Activated T-cell treated with anti-CD3 and anti-CD28 coated beads for 4 hours (primary cell): ENCODE measurements around the gene ADGRG2.

Source experiments
- DNase-seq: peaks from one replicate; pipeline ENCODE4 v3.0.0-alpha.2; 2020

ADGRG2 gene, protein sequence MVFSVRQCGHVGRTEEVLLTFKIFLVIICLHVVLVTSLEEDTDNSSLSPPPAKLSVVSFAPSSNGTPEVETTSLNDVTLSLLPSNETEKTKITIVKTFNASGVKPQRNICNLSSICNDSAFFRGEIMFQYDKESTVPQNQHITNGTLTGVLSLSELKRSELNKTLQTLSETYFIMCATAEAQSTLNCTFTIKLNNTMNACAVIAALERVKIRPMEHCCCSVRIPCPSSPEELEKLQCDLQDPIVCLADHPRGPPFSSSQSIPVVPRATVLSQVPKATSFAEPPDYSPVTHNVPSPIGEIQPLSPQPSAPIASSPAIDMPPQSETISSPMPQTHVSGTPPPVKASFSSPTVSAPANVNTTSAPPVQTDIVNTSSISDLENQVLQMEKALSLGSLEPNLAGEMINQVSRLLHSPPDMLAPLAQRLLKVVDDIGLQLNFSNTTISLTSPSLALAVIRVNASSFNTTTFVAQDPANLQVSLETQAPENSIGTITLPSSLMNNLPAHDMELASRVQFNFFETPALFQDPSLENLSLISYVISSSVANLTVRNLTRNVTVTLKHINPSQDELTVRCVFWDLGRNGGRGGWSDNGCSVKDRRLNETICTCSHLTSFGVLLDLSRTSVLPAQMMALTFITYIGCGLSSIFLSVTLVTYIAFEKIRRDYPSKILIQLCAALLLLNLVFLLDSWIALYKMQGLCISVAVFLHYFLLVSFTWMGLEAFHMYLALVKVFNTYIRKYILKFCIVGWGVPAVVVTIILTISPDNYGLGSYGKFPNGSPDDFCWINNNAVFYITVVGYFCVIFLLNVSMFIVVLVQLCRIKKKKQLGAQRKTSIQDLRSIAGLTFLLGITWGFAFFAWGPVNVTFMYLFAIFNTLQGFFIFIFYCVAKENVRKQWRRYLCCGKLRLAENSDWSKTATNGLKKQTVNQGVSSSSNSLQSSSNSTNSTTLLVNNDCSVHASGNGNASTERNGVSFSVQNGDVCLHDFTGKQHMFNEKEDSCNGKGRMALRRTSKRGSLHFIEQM

DNA sequence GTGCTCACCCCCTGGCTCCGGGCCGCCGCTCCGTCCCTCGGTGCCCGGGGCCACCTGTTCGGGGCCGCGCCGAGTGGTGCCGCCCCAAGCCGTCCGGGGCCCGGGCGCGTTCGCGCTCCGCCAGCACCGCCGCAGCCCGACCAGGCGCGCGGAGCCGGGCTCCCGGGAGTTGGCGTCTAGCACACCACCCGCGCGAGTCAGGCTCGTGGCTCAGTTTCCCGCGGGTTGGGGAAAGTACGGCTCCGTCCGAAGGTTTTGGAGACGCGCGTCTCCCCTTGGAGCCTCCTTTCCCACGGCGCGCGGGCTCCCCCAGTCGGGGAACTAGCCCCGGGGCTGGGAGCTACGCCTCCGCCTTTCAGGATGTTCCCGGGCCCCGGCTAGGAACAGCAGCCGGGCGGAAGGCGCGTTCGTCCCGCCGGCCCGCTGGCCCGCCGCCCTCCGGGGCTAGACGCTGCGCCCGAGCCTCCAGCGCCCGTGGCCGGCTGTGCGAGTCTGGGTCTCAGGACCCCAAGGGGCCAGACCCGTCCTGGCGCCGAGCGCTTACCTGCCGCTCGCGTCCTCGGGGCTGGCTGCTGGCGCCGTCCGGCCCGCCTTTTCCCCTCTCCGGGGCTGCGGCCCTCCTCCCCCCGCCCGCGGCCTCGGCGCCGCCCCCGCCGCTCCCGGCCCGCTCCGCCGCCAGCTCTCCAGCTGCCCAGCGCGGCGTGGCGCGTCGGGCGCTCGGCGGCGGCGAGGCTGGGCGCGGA, at the start of gene ADGRG2:
Gene ADGRG2, minus strand, starts transcription at position 571 of the 743 bp plus-strand sequence. CDS start 53,634 bp downstream, outside the sequence.
- no peak for DNase-seq

DNA sequence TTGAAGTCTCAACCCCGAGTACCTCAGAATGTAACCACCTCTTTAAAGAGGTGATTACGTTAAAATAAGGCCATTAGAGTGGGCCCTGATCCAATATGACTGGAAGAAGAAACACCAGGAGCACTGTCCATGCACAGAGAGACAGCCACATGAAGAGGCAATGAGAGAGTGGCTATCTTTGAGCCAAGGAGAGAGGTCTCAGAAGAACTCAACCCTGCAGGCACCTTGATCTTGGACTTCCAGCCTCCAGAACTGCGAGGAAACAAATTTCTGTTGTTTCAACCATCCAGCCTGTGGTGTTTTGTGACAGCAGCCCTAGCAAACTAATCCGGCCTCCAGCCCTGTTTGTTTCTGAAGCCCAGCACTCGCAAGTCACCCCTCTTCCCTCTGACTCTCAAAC, 46.3 kb upstream of the ADGRG2 start:
- DNase-seq, result no peak

DNA sequence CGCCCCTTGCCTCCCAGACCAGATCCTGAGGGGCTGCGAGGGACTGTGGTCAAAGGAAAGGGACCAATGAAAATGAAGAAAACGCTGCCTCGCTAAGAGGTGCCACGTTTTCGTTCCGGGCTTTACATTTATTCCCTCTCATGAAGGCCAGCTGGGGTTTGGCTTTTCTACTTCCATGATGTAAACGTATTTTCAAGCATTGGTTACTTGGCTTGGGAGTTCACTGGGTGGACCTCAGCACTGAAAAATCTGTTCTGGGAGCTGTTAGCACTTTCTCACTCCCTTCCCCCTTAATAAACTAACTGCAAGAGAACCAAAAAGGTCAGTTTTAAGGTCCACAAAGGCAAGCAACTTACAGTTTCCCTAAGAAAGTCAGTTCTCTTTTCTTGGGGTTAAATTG, 40.6 kb upstream of the ADGRG2 start:
- no peak for DNase-seq

DNA sequence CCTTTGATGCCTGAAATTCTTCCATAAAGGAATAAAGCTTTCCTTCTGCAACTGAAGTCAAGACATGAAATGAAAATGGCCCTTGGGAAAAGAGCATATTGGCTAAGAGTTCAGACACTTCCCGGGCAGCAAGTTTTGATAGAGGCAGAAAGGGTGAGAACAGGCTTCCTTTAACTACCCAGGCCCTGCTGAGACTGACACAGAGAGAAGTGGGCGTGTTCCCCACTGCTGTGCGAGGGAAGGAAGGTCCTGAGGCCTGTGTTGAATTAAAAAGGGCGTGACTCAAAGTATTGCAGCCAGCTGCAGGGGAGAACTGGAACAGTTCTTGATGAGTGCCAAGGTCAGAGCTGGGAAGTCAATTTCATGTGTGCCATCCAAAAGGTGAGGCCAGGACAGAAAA, 33.9 kb upstream of the ADGRG2 start:
- no peak for DNase-seq

DNA sequence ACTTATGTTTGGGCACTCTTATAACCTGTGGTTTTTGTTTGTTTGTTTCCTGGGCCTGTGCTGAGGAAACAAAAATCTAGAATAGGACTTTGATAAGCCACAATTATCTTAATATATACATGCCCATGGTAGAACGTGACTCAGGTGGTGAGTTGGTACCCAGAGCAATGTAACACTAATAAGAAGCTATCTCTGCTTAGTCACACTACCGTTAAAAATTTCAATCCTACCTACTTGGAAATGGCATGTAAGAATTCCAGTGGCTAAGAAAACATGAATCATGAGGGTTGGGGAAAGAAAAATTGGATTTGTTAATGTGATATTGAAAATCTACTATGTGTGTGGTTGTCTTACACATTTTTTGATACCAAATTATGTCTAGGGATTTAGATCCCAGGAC, 30.5 kb upstream of the ADGRG2 start:
- no peak for DNase-seq

DNA sequence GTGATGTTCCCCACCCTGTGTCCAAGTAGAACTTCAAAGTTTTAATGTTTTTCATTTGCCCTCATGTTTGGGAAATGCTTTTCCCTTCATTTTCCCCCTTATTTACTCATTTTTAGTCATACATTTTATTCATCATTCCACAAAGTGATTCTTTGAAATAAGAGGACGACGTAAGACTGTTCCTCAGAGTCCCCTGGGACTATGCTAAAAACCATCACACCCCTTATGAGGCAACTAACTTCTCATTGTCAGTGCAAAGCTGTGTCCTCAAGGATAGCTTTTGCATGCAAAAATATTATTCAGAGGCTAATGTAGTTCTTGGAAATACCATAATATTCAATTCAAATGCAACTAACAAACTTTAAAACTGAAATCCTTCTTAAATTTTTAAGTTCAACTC, 14.8 kb upstream of the ADGRG2 start:
- no peak for DNase-seq

DNA sequence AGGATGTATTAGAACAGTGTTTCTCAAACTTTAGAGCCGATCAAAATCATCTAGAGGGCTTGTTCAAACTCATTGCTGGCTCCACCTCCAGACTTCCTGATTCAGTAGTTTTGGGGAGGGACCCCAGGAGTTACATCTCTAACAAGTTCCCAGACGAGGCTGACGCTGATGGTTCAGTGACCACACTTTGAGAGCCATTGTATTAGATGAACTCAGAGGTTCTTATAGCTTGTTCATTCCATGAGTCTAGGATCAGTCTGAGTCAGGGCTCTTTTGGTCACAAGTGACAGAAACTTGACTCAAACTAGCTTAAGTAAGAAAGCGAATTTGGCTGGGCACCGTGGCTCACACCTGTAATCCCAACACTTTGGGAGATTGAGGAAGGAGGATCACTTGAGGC, 11.5 kb upstream of the ADGRG2 start:
- DNase-seq, result no peak

DNA sequence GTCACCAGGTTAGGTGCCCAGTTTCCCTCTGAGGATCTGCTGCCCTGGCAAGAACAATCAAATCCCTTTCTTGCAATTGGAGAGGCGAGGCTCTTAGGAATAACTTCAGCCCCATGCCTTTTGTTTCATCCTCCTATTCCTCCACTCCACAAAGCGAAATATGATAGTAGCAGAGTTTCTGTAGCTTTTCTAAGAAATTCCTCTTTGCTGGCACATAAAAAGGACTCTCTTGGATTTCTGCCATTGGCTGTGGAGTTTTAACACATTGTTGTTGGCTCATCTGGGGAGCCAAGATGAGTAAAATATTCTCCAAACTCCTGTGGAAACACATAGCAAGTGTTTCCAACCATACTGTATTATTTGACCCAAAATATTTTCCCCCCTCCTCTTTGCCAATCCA, 11.0 kb upstream of the ADGRG2 start:
- DNase-seq, result no peak

DNA sequence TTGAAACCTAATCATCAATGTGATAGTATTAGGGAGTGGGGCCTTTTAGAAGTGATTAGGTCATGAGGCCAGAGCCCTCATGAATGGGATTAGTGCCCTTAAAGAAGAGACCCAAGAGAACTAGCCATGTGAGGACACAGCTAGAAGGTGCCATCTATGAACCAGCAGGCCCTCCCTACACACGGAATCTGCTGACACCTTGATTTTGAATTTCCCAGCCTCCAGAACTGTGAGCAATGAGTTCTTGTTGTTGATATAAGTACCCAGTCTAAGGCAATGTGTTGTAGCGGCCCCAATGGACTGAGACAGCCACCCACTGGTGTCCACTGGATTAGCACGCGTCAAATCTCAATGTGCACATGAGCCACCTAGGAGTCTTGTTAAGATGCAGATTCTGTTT, 8.4 kb upstream of the ADGRG2 start:
- DNase-seq, result no peak

DNA sequence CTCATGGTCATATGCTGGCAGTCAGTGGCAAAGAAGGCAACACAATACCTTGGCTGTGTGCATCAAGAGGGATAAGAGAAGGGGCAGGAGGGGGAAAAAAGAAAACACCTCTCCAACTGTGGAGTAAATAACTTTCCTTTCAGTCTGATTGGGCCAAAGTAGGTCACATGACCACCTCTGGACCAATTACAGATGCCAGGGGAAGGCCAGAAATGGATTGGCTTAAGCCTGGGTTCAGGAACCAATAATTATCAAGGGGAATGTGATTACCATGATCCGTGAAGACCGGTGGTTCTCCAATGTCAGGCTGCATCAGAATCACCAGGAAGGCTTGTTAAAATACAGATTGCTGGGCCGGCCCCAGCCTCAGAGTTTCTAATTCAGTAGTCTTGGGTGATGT, 7.4 kb upstream of the ADGRG2 start:
- no peak for DNase-seq

DNA sequence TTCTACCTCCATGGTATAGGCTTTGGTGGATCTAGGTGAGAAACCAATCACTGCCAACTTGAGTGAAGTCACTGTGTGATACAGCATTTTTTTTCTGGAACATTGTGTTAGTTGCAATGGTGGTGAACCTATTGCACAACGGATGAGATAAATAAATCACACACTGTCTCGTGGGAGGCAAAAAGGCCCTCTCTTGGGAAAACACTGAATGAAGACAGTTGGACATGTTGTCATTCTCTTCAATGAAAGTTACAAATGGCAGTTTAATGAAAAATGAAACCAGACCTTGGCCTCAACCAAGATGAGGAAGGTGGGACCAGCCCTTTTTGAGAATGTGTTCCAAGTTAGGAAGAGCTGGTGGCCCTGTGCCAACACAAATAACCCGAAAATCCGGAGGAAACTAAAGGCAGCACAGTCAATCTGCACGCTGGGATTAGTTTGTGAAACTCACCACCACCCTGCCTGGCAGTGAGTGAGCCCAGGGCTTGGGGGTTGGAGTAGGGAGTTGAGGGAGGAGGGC, 5.4 kb upstream of the ADGRG2 start:
- no peak for DNase-seq

DNA sequence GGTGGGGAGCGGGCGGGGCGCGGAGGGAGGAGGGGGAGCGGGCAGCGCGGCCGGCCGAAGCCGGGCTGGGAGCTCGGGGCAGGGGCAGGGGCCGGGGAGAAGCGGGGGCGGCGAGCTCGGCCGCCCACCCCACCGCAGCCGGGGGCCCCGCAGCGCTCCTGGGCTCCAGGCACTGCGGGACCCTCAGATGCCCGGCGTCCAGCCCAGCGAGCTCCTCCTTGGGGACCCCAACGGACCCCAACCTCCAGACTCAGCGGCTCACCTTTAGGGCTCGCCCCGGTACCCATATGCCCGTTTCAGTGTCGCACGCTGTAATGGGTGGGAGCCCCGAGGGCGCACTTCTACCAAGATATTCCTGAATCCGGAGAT, 357 bp upstream of the ADGRG2 start:
- no peak for DNase-seq

DNA sequence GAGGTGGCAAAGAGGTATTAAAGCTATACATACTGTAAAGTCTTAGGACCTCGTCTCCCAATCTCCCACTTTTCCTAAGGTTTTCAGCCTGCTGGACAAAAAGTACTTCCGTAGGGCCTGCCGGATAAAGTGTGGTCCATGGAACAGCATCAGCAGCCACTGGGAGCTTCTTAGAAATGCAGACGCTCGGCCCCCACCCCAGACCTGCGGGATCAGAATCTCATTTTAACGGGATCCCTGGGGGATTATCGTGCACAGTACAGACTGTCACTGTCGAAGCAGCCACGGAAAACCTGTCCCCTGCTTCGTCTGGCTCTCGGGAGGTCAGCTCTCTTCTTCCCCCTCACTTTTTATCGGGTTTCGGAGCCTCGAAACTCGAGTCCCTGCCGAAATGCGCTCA, 802 bp downstream of the ADGRG2 start:
- DNase-seq, result no peak

DNA sequence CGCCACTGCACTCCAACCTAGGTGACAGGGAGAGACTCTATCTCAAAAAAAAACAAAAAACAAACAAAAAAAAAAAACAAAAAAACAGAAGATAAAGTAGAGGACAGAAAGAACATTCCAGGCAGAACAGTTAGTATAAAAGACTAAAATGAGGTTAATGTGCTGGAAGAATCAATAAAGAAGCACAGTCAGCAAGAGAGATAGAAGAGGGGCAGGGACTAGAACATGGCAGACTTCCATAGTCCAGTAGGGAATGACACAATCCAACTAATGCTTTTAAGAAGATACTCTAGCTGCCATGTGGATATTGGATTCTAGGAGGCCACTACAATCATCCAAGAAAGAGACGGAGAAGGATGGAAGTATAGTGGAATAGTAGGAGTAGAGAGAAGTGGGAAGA, 11.6 kb downstream of the ADGRG2 start:
- DNase-seq, result no peak

DNA sequence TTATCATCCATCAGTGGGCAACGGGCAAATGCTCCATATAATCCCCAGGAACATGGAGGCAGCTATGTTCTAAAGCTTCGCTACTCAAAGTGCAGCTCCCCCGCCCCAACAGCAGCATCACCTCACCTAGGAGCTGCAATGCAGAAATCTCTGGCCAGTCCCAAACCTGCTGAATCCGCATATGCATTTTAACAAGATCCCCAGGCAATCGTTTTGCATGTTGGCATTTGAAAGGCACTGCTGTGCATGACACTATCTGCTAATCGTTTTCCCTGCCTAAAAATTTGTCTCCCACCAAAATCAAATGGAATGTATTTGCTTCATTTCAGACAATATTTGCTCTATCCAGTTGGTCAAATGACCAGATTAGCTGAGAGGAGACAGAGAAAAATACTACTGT, 15.2 kb downstream of the ADGRG2 start:
- DNase-seq, result no peak

DNA sequence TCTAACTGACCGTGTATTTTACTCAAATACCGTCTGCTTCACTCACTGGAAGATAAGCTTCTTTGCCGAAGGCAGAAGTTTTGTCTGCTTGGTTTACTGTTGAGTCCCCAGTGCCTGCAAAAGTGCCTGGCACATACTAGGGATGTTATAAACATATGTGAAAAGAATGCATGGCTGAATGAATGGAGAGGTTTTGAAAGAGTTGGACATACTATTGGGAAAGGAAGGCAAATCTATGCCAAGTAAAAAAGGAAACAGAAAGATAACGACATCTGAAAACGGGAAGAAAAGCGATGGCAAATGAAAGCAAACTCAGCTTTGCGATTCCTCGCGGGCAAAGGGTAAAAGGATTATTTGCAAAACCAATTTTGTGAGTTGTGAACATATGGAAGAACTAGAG, 21.7 kb downstream of the ADGRG2 start:
- no peak for DNase-seq

DNA sequence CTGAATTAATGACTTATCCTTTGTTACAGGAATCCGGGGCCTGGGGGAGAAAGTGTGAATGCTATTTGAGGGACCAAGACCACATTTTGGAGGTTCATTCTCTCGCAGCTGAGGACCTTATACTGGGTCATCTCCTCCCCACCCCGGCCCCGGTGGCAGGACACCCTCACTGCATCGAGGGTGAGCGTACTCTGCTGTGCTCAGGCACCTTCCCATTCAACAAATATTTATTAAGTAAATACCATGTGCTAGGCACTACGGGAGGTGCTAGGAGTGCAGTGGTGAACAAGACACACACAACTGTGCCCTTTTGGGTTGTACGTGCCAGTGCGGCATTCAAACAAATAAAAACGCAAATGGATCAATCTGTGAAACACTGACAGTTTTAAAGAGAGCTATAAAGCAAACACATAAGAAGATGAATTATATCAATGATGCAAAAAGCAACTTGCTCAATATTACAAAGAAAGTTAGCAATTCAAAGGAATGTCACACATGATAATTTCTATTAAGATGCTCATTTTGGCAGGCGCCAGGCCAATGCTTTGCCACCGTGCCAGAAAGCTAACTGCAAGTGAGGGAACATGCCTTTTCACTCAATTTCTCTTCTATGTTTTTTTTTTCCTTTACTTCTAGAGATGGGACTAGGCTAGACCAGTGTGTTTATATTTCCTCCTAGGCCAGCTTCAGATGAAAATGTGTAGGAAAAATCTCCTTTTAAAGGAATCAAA, 24.6 kb downstream of the ADGRG2 start:
- DNase-seq, result no peak

DNA sequence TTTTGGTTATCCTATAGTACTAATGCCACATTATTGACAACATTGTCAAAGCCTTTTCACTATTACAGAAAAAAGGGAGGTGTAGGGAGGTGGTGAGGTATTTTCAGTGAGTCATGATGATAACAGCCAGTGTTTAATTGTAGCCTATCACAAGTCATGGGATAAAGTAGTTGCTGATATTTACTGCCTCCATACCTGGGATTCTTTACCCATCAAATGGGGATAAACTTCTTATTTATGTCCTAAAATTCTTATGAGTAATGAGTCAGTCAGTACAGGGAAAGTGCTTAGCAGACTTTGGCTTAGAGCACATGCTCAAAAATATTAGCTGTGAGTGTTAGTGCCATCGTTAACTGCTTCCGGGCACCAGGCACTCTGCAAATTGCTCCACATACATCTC, 25.7 kb downstream of the ADGRG2 start:
- no peak for DNase-seq

DNA sequence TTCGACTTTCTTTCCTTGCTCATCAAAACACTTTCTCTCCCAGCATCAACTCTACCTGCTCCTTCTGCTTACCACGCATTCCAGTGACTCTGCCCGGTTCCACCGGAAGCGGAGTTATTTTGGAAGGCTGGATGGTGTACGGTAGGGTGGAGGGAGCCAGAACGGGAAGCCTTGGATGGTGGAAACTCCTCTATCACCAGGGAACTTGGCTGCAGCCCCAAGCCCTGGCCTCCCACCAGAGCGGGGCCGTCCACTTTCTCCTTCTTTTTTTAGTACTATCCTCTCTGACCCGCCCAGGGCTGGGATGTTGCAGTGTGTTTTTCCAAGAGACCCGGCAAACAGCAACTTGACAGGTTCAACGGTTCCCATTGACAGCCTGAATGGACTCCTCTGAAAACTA, 27.6 kb downstream of the ADGRG2 start:
- DNase-seq, result no peak

DNA sequence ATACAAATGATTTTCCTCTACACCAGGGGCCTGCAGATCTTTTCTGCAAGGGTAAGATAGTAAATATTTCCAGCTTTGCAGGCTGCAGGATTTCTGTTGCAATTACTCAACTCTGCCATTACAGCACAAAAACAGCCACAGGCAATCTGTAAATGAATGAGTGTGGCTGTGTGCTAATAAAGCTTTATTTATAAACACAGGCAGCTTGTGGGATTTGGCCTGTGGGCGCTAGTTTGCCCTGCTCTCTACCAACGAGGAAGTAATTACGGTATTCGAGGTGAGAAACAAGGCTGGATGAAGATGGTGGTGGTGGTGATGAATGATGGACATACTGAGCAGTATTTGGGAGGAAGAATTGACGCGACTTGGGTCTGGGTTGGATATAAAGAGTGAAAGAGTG, 30.7 kb downstream of the ADGRG2 start:
- no peak for DNase-seq

DNA sequence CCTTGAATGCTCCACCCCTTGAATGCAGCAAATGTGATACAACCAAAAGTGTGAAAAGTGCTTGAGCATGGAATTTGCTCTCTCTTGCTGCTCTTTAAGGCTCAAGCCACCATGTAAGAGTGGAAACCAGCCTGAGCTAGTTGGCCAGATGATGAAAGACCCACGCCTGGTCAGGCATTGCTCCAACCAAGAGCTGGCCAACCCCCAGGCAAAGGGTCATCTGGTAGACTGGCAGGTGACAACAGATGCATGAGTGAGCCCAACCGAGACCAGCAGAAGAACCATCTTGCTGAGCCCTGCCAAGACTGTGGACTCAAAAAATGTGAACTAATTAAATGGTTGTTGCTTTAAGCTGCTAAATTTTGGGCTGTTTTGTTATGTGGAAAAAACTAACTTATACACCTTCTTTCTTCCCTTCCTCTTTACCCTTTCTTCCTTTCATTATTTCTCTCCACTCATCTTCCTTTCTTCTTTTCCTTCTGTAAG, 32.7 kb downstream of the ADGRG2 start:
- DNase-seq, result no peak

DNA sequence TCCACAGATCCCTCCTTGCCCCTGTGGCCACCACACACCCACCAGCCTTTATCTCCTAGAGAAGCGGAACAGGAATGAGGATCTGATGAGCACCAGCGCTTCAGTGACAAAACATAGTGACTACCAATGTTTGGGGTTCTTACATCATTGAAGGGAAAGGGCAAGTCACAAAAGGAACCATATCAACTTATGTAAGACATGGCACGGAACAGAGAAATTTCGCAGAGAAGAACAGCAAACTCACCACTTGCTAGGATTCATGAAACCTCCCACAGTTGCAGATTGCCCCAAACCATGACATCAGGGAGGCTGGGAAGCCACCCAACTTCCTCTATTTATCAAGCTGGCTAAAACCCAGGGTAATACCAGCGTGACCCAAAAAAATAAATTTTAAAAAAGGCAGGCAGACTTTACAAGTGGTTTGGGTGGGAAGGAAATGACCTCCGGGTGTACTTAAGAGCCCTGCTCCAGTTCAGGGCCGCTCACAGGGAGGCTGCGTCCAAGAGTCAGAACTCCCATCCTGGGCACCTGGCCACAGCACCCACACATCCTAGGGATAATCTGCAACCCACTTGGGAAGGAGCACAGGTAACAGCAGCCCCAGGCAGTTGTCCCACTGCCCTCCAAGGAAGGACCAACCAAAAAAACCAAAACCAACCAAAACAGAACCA, 36.0 kb downstream of the ADGRG2 start:
- no peak for DNase-seq
